HG02973 (cell line): ENCODE measurements around the gene EPYC.

ENCODE experiments used
- ATAC-seq: cut with Tn5 transposase; IDR thresholded peaks from one replicate; pipeline ENCODE4 v1.9.1; 2021; ENCODE audit warnings: moderate library complexity; ENCODE audit not compliant: unreplicated experiment

EPYC gene

DNA sequence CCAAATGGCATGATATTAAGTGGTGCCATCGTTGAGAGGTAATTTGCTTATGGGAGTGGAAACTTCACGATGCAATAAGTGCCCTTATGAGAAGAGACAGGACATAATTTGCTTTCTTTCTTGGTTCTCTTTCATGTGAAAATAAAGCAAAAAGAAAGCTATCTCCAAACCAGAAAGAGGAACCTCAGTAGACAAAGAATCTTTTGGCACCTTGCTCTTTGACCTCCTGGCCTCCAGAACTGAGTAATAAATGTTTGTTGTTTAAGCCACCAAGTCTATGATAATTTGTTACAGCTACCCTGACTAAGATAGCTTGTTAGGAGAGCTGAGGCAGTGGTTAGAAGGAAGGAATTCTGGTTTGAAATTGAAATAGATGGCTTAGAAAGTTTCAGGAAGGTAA lies 89.4 kb downstream of the EPYC start:
- no peak for ATAC-seq
